Dedifferentiated amniotic fluid mesenchymal stem cell (primary cell): ENCODE measurements around the gene STK24.
"Not testable (repeated sequence)": the region's sequence is repeated elsewhere in the genome, so short reads cannot be mapped to it uniquely, and the experiment has no call there.

ENCODE experiments used
- DNase-seq: peaks from one replicate; pipeline ENCODE4 v3.0.0-alpha.2; 2016; ENCODE audit errors: extremely low spot score

Gene STK24

DNA sequence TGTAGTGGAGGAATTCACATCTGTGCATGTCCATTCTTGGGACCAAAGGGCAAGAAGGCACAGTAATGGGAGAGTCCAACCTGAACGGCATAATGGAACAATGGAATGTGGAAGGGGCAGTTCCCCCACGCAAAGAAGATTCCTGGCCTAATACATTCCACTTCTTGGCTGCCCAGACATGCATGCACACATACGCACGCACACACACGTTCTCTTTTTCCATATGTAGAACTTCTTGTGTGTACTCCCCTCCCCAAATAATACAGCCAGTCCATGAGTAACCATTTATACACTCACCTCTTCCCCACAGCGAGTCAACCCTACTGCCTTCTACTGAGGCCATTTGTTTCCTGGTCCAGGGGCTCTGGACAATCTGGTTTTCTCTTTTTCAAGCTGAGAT is 6.0 kb upstream of the STK24 start:
- no peak for DNase-seq

DNA sequence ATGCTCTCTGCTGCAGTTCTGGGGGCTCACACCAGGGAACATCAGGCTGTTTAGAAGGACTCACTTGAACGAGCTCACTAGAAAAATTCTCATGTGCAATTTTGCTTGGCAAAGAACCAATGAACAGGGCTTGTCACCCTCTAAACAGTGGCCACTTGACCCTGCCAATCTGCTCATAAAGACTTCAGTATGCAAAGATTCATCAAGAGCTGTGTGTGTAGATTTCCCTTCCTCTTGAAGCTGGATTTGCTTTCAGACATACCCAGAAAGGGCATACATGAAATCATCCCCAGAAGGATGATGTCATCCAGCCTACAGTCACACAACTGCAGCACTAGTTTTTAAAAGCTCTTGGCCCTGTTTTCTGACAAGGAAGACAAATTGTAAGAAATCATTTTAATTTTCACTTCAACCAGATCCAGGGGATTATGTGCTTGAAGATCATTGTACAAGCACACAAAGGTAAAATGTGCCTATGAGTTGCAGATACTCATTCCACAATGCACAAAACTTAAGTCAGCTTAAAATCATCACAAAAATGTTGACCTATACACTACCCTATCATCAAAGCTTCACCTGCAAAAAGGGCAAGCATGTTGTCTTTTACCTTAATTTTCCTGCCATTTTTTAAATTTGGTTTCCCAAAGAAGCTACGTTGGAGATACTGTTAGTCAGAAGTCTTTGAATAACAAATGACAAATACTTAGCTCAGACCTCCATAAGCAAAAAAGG is 5.2 kb upstream of the STK24 start:
- DNase-seq: peak; percentile 56

DNA sequence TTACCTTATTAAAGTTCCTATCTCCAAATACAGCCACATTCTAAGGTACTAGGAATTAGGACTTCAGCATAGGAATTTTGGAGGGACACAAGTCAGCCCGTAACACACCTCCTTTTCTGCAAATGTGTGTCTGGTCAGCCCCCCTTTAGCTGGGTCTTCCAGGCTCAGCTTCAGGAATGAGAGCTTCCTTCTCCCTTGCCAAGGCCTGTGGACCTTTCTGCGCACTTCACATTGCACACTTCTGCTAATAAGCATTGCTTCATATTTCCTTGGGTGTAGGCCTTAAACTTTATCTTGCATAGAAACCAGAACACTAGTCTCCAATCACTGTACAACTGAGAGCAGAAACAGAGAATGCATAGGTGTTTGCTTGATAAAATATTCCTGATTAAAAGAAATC is 4.5 kb upstream of the STK24 start:
- DNase-seq: no peak

DNA sequence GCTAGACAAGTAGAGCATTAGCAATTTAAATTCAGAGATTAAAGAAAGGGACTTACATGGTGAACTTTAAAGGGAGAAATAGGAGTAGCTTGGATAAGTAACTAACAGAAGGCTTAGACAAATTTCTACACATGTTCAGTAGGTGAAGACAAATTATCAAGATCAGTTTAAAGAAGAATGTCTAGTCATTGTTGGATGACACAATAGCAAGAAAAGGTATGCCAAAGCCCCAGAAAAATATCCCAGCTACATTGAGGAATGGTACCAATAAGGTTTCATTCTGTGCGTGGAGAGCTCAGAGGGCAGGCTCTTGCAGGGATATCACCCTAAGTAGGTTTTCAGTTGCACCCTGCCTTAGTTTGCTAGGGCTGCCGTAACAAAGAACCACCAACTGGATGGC is 3.5 kb upstream of the STK24 start:
- no peak for DNase-seq

DNA sequence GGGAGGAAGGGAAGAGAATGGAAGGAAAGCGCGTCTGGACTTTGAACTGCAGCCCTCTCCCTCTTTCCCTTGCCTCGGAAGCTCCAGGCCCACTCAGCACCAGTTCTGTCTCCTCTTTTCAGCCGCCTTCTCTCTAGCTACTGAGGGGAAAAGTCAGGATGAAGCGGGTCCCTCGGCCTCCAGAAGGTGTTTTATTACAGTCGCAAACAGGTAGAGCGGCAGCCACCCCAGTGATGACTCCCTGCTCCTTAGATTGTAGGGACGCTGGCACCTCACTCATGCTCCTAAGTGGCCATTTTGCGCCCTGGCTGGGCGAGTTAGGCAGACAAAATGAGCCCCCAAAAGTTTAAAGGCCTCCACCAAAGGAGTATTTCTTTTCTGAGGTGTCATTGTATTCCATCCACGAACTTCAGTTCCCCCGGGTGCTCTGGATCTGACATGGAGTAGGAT is 954 bp upstream of the STK24 start:
- no peak for DNase-seq

DNA sequence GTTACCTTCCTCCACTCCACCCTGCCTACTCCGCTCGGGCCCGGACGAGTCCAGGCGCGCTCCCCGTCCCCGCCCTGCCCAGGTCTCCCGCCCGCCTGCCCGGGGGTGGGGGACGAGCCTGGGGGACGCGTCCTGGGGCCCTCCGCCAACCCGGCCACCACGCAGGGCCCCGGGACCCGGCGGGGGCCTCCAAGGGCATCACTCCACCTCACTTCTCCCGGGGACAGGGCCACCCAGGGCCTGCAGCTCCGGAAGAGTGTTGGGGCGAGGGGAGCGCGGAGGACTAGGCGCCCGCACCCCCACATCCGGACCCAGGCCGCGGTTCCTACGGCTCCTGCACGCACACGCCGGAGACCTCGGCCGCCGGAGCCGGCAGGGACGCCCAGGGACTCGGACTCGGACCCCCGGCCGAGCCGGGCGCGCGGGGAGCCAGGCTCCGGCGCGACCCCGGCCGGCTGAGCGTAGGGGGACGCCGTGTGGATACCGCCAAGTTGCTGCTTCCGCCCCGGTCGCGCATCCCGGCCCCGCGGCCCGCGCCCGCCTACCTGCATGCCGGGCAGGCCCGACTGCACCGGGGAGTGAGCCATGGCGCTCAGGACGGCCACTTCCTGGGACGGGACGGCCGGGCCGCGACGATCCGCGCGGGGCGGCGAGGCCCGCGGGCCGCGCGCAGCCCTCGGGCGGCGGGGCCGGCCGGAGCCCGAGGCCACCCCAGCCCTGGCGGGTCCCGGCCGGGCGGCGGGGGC is 534 bp downstream of the STK24 start:
- DNase-seq: no peak

DNA sequence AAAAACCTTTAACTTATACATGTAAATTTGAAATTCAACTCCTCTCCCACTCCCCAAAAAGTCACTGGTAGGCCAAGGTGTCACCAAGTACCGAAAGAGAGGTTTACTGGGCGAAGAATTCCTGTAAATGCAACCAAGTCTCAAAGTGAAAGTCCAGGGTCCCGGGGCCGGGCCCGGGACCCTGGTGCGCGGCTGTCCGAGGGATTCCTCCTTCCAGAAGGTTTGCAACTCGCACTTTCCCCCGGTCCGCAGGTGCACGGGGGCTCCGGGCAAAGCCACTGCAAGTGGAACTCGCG is 1.1 kb downstream of the STK24 start:
- DNase-seq: no peak

DNA sequence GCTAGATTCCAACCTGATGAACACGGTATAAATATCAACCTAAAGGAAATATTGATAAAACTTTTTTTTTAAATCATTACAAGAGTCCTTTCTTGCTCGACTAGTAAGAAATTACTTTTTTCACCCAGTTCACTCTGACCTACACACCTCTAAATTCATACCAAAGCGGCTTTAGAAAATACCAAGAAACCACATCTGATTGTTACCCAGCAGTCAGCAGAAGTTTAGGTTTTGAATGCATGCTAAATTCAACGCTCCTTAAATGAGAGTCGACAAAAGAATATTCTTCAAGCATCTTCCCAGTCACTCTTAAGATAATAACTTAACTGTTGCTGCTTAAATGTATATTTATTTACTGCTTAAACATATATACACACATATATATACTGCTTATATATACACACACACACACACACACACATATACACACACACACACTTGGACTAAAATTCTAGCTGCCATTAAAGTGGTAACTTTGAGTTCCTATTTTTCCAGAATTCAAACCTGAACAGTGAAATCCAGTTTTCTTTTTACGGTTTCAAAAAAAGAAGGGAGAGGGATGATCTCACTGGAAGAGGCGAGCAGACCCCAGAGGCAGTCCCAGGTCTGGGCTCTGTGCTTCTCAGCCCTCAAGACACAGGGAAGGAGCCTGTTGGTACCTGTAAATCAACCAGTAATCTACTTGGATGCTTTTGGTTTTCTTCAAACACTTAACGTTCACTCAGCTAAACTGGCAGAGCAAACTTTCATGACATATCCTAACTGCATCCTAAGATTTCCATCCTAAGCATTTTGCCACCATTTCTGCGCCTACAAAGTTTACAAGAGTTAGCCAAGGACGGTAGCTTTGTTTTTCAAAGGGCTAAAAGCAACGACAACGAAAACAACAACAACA is 1.7 kb downstream of the STK24 start:
- no peak for DNase-seq

DNA sequence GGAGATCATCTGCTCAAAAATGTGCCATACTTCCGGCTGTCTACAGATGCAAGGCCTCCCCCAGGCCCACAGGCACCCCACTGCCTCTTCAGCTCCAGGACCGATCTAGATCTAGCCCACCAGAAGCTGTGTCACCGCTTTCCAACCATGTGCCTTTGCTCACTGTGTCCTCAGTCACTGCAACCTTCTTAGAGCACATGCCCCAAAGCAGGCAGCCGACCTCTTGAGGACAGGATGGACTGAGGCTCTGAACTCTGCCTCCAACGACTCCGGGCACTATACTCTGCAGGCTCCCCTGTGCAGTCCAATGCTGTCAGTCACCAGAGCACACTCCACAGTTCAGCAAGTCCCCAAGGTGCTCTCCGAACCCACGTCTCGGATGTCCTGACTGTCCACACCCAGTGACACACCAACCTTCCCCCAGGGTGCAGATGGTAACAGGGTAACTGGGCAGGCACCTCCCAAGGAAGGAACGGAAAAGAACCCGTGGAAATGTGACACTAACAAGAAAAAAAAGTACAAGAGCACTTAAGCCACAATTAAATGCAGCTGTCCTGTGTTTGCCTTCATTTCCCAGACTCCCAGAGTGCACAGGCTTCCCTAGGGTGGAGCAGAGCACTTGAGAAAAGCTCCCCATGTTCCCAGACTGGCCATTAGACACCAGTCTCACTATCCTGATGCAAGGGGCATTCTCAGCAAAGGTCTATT is 4.8 kb downstream of the STK24 start:
- DNase-seq: peak; percentile 57

DNA sequence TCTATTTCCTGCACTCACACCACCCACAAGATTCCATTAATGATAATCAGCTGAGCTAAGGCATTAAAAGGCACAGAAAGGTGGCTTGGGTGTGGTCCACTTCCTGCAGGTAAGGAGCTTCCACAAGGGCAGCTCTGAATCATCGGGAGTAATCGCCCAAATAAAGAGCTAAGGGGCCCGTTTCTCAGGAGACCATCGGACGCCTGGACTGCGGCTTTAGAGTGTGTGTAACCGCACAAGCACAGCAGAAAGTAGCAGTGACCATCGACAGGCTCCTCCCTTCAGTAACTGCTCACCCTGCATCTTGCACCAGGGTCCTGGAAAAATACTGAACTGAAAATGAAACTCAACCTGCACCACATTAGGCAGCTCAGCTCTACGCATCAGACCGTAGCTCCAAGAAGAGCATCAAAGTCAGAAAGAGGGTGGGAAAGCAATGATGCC is 6.0 kb downstream of the STK24 start:
- no peak for DNase-seq

DNA sequence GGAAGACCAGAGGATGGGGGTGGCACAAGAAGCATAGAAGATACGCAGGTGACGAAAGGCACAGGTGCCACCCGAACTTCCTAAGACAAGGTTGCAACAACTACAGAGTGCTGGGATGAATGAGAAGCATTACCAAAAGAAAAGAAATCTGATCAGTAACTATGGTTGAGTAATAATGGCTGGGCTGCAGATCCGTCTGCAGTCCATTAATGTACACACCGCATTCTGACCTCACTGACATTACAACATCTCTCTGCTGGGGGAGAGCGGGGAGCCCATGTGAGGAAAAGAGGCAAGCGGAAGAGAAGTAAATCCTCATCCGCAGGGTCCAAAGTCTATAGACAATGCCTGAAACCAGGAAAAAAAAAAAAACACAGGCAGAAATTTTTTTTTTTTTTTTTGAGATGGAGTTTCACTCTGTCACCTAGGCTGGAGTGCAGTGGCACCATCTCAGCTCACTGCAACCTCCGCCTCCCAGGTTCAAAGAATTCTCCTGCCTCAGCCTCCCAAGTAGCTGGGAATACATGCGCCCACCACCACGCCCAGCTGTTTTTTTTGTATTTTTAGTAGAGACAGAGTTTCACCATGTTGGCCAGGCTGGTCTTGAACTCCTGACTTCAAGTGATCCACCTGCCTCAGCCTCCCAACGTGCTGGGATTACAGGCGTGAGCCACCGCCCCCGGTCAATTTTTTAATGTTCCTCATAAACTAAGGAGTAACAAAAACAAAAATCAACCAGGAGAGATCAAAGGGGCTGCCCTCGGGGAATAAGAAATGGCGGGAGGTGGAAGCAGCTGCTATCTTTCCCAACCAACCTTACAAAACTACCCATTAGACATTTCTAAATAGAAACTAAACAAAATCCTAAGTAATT is 7.2 kb downstream of the STK24 start:
- DNase-seq: not testable (repeated sequence)

DNA sequence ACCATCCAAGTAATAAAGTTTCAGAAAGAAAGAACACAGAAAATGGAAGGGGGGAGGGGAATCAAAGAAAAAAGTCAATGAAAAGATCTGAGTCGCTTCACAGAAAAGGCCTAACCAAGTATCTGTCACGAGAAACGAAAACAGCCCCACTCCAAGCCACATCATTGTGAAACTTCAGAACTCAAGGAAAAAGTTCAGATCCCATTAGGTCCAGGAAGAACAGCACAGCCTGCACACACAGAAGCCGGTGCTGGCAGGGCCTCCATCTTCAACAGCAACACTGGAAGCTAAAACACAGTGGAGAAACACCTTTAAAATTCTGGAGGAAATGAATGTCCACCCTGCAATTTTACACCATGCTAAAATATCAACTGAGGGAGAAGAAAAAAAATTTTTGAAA is 8.0 kb downstream of the STK24 start:
- no peak for DNase-seq

DNA sequence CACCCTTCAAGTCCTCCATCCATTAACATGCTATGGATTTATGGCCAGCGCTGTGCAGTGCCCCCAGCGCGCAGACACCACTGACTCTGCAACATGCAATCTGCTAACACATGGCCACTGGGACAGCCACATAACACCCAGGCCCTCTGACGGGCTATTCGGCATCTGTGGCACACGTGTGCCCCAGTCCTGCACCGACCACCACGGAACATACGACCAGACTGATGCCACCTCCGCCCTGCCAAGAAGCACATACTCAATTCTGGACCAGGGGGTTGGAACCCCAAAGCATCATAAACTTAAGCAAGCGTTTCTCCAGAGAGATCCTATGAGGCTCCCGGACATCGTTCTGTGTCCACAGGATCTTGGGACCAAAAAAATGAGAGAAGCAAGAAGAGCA is 9.8 kb downstream of the STK24 start:
- no peak for DNase-seq

DNA sequence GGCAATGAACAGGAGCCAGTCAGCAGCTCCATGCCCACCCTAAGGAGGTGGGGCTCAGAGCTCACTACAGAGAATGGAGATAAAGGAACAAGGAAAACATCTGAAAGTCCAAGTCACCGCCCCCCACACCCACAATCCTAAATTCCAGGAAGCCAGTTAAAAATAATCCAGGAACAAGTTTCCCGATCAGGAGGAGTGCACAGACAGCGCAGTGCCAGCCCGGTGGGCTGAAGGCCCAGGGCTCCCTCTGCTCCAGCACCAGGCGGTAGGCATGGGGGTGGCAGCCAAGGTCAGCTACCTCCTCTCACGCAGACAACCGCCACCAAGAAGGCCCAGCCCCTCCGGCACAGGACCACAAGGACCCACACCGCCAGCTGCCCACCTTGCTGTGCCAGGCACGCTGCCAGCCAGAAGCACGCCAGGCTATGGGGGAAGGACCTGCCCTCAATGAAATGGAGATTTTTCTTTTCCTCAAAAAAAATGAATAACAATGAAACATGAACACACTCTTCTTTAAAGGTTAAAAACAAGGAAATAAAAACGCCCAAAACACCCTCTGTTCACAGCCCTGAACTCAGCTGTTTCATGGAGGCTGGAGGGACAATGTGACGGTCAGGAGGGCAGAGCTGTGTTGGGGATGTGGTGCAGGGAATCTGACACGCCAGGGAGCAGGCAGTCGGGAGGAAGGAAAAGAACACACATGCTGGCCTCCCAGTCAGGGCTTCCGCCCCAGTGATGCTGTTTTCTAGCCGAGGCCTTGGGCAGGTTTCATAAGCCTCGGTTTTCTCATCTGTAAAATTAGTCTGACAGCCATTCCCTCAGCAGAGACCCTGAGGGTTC is 11.0 kb downstream of the STK24 start:
- DNase-seq: no peak

DNA sequence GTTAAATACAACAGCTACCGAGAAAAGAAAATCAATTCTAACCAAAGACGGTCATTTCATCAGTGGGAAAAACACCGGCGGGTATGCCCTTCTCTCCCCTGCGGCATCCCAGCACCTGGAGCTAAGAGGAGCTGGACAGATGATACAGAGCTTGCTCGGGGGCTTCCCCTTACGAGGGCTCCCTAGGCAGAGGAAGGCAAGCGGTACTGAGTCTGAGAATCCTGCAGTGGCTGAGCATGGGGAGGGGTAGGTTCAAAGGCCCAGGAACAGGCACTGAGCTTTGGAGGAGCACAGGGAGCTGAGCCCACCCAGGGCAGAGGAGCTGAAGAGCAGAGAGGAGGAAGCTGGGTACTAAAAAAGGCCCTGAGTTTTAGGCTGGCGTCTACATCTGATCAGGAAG is 12.7 kb downstream of the STK24 start:
- DNase-seq: no peak

DNA sequence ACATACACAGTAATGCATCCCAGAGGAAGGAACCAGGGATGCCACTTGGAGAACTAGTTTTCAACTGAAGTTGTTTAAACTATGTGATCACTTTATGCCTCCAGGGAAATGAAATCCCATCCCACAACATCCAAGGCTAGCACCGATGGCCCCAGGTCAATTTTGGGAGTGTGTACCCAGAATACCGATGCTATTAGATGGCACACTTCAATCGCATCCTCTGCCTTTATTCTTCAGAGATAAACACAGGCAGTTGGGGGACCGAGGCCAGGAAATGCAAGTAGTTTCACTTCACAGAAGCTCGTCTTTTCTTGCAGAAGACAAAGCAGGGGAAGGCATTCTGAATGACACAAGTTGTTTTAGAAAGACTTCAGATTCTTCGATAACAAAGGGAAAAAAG is 13.8 kb downstream of the STK24 start:
- no peak for DNase-seq

DNA sequence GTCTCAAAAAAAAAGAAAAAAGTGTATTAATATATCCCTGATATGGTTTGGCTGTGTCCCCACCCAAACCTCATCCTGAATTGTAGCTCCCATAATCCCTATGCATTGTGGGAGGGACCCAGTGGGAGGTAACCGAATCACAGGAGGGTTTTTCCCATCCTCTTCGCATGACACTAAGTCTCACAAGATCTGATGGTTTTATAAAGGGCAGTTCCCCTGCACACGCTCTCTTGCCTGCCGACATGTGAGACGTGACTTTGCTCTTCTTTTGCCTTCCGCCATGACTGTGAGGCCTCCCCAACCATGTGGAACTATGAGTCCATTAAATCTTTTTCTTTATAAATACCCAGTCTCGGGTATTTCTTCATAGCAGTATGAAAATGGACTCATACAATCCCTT is 17.7 kb downstream of the STK24 start:
- no peak for DNase-seq

DNA sequence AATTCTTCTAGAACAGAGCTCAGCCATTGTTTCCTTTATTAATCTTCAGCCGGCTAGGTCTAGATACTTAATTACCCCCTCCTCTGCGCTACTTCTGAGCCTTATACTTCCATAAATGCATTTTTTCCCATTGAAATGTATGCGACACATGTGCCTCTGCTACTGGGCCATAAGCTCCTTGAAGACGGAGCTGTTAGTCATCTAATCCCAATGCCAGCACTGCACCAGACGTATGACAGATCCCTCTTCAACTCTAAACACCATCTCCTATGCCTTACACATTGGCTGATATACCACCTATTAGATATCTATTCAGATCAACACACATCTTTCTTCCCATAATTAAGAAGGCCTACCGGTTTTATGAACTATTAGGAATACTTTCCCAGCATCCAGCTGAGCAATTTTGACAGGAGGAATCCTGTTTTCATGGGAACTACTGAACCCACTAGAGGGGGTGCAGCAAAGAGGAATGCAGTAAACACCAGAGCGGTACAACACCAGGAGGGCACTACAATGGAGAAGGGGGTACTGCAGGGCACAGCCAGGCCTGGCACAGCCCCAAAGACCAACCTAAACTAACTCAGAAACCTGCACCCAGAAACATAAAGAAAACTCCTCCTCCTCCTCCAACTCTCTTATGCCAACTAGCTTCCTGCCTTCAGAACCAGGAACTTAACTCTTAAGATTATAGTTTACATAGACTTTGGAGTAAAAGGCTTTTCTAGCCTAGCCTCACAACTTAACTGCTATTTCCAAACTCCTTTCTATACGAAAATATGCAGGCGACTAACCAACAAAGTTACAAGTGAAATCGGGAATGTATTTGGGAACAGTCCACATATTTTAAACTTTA is 18.7 kb downstream of the STK24 start:
- no peak for DNase-seq

DNA sequence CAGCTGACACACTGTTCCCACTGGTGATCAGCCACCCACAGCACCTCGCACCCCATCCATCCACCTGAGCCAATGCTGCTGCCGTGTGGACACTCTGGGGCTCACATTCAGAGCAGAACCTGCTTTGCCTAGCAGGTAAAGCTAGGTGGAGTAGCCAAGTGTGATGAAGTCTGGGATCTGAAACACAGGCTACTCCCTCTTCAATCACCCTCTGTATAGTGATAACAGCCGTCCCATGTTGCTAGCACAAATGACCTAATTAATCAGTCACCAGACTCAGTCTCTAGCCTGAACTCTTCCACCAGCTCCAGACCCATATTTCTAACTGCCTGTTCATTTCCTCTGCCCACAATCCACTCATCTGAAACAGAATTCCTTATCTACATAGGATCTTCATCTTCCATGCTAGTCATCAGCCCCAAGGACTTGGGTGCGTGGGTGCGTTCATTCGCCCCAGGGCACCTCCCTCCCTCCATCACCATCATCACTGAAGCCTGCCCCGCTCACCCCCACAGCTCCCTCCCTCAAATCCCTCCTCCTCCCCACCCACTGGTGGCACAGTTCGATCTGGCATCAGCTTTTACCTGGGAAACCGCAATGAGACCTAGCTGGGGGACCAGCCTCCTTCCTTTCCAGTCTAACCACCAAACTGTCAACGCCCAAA is 19.8 kb downstream of the STK24 start:
- DNase-seq: no peak
